SK-N-MC (cell line): ENCODE data around the gene CYP4F22.

ENCODE experiments used
- EZH2 ChIP-seq: fragments of 200-600 bp; sonication (generic); IDR thresholded peaks from one replicate; pipeline ENCODE4 v1.6.1; 2017; ENCODE audit warnings: antibody characterized with exemption
- POLR2AphosphoS5 ChIP-seq: IDR thresholded peaks from 2 replicates; pipeline ENCODE4 v1.6.1; 2012; ENCODE audit warnings: mild to moderate bottlenecking, low read depth, low read length, borderline replicate concordance

DNA sequence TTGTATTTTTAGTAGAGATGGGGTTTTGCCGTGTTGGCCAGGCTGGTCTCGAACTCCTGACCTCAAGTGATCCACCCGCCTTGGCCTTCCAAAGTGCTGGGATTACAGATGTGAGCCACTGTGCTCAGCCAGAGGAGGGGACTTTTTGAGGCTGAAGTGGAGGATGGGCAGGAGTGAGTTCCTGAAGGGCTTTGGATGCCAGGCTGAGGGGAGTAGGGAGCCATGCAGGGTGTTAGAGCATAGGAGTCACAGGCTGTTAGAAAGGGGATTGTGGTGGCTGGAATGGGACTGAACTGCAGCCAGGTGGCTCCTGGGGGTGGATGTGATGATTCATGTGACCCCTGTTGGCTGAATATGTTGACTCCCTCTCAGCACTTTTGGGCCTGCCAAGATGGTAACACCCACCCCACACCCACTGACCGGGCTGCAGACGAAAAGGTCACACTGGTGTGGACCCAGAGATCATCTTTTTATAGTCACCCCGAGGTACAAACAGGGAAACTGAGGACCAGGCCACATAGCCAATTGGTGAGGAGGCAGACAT is 11.2 kb downstream of the CYP4F22 start:
- TF ChIP-seq POLR2AphosphoS5 (no peak), EZH2 (no peak)
